Eye (tissue), 1 donor: ENCODE data around the gene TNPO2.
A peak's percentile ranks its signal among the peaks of the same experiment; 100 is the strongest.

Experiments
- DNase-seq: peaks from one replicate; pipeline ENCODE4 v3.0.0-alpha.2; 2015

TNPO2 gene

GRCh38 chr19:12723641-12724426 is at the start of gene TNPO2:
Gene TNPO2 (minus strand): TSS chr19:12723932. CDS start chr19:12720977, 2,955 bp downstream.
- DNase-seq: peak; percentile 89

DNA sequence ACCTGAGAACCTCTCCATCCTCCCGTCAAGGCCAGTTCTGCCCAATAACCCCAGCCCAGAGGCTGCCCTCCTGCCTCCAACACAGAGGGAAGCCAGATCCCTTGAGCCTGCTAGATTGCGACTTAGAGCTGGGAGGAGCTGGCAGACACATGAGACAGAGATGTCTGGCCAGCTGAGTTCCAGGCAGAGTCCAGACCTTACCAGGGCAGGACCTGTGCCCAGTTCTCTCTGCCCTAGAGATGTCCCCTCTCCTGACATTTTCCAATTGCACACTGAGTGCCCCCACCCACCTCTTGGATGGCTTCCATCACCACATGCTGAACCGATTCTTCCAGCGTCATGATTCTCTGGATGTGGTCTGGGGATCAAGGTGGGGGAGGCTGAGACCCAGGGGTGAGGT is 48.6 kb upstream of the TNPO2 start:
- no peak for DNase-seq

- no peak for DNase-seq
Observed at GRCh38 chr19:12770922-12771321, 47.2 kb upstream of the TNPO2 start.

DNA sequence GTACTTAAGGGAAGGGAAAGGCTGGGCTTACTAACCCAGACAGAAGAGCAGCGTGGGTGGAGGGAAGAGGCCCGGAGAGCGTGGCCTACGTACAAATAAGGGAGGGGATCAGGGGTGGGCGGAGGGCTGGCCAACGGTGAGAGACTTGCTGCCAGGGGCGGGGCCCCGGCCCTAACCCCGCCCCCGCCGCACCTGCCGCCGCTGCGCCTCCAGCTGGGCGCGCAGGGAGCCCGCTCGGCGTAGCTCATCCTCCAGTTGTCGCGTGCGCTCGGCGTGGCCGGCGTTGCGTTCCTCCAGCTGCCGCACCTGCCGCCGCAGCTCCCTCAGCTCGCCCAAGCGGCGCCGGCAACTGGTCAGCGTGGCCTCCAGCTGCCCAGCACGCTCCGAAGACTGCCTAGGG is 46.0 kb upstream of the TNPO2 start:
- peak; percentile 82 for DNase-seq

DNA sequence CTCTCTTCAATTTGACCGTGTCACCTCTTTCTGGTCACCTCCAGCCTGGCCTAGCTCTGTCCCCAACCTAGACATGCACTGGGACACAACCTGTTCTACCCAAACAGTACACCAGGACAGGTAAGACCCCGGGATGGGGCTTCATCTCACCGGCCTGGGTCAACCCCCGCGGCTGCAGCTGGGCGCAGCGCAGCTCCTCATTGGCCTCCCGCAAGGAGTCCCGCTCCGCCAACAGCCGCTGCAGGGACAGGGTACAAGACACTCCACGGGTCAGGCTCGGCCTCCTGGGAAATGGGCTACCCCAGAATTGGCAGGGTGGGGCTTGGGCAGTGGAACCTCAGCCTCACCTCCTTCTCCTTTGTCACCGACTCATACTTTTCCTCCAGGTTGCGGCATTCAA is 43.9 kb upstream of the TNPO2 start:
- DNase-seq: no peak

DNA sequence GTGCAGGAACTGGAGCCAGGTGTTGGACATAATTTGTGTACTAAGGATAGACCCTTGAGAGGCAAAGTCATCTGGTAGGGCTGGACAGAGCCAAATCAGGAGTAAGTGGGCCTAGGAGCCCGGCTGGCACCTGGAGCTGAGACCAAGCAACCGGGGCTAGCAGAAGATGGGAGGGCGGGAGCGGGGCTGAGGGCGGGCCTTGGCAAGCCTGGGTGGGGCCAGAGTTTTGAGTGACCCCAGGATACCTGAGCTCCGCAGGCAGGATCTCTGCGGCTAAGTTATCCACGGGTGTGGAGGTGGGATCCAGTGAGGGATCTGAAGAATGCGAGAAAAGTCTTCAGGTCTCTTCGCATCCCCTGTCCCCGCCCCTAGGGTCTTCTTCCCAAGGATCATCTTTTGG is 43.4 kb upstream of the TNPO2 start:
- no peak for DNase-seq

- DNase-seq: peak; percentile 84
Observed at GRCh38 chr19:12766051-12766521, 42.4 kb upstream of the TNPO2 start.

GRCh38 chr19:12764698-12765097 is 41.0 kb upstream of the TNPO2 start:
- DNase-seq: no peak

GRCh38 chr19:12763100-12763499 is 39.4 kb upstream of the TNPO2 start:
- DNase-seq: no peak

GRCh38 chr19:12759686-12760085 is 36.0 kb upstream of the TNPO2 start:
- DNase-seq: no peak

- peak; percentile 91 for DNase-seq
Observed at GRCh38 chr19:12757544-12758274, 34.0 kb upstream of the TNPO2 start.

DNA sequence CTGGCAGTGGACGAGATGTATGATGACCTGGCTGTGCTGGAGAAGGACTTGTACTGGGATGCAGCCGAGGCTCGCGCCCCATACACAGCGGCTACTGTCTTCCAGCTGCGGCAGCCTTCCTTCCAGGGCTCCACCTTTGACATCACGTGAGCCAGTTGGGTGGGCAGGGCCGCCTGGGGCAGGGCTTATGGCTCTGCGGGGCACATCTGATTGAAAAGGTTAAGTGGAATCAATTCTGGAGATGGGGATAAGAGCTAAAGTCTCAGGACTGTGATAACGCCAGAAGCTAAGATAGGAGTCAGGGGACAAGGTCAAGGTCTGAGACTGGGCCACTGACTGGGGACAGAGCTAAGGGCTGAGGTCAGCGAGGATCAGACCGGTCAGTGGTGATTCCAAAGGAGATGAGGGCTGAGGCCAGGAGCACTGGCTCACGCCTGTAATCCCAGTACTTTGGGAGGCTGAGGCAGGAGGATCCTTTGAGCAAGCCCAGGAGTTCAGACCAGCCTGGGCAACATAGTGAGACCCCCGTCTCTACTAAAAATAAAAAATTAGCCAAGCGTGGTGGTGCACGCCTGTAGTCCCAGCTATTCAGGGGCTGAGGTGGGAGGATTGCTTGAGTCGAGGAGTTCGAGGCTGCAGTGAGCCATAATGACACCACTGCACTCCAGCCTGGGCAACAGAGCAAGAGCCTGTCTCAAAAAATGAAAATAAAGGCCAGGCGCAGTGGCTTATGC is 32.6 kb upstream of the TNPO2 start:
- no peak for DNase-seq

DNA sequence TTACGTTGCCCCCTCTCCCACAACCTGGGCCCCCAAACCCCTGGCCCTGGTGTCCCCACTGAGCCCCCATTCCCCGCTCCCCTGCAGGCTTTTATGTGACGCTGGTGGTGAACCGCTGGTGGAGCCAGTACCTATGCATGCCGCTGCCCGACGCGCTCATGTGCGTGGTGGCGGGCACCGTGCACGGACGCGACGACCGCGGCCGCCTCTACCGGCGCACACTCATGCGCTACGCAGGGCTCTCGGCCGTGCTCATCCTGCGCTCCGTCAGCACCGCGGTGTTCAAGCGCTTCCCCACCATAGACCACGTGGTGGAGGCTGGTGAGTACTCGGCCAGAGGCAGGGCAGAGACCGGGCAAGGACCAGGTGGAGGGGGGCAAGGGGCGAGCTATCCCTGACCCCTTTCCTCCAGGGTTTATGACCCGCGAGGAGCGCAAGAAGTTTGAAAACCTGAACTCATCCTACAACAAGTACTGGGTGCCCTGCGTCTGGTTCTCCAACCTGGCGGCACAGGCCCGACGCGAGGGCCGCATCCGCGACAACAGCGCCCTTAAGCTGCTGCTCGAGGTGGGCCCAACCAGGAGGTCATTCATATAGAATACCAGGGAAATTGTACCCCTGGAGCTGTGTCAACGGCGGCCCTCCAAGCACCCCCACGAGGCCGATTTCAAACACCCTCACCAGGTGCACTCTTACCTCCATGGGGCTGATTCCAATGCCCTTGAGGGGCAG is 30.9 kb upstream of the TNPO2 start:
- DNase-seq: no peak

DNA sequence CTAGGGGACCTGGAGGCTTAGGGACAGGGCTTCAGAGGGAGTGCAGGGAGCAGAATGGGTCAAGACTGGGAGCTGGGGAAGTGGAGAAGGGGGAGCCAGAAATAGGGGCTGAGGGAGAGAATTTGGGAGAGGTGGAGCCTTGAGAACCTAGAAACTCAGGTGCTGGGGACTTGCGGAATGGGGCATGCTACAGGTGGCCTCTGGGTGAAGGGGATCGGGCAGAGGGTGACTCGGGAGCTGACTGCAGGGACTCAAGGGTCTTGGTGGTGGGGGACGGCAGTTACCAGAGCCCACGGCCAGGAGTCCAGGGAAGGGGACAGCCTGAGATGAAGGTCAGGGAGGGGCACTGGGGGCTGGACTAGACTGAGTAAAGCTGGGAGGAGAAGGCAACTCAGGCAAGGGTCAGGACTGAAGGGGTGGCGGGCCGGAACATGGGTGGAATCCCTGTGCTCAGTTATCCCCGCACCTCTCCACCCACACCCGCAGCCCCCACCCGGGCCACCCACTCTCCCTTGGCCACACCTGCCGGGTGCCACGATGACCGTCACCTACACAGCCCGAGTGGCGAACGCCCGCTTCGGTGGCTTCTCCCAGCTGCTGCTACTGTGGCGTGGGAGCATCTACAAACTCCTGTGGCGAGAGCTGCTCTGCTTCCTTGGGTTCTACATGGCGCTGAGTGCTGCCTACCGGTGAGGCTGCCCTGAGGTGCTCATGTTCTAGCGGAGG is 28.5 kb upstream of the TNPO2 start:
- DNase-seq: no peak

DNA sequence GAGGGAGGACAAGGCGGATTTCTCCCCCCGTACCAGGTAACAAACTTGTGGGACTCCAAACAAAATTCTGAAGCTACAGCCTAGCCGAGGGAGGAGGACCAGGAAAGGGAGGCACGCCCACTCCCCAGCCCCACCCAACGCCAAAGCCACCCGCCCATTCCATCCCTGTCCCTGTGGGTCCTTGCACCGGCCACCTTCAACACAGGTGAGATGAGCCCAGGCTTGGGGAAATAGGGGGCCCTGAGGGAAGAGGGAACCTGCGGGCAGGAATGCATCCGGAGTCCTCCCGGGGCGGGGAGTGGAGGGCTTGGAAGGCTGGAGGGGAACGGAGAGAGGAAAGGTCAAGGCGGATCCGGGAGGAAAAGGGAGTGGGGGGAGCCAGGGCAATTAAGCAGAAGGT is 27.9 kb upstream of the TNPO2 start, which contains the start of gene BEST2:
Gene BEST2, plus strand, starts transcription at position 157 of the 400 bp plus-strand sequence. CDS start 802 bp downstream, outside the sequence.
- no peak for DNase-seq

DNA sequence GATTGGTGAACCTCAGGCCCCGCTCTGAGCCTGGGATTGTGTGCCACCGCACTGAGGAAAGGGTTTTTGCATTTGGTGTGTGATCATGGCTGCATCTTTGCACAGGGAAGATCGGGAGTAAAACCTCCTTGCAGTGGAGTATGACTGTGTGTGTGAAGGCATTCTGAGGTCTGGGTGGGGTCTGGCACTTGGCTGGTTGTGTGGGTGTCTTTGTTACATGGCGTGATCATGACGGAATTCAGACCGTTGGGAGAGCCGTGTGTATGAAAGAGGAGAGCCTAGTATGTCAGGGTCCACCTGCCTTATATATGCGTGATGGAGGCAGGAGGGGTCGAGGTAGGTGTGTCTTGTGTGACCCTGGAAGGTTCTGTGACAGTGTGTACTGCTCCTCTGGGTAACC is 27.1 kb upstream of the TNPO2 start:
- DNase-seq: no peak

DNA sequence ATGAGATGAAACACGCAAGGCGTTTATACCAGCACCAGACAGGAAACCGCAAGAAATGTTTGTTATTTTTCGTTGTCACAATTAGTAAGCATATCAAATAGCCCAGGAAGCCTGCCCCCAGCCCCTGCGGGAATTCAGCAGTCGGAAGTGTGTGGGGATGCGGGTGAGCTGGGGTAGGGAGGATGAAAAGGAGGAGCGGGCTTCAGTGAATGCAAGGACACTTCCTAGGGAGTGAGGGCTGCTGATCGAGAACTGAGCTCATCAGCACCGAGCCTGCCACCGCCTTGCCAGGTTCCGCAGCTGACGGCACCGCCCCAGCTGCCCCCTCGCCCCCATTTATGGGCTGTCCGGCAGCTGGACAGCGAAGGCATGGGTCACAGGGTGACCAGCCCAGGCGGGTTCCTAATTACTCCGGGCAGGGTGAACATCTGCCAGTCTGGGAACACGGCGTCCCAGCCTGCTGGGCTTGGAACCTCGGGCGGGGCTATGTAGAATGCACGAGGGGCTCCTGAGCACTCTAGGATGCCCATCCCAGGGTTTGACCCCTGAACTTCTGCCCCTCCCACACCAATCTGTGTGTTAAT is 26.3 kb upstream of the TNPO2 start:
- DNase-seq: peak; percentile 30

DNA sequence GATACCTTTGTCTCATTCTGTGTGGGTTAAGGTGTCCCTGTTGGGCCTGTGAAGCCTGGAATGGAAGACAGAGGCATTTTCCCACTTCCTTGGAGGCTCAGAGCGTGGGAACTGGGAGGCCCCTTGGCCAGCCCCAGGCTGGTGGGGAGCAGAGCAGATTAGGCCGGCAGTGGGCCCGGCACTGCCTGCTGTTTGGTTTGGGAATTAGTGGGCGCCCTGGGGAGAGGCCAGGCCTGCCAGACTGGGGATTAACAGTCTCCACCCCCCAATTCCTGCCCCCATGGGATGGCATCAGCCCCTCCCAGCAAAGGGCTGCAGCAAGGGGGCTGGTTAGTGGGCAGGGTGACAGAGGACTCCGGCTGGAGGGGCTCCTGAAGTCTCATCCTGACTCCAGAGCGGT is 24.8 kb upstream of the TNPO2 start:
- DNase-seq: peak; percentile 28

DNA sequence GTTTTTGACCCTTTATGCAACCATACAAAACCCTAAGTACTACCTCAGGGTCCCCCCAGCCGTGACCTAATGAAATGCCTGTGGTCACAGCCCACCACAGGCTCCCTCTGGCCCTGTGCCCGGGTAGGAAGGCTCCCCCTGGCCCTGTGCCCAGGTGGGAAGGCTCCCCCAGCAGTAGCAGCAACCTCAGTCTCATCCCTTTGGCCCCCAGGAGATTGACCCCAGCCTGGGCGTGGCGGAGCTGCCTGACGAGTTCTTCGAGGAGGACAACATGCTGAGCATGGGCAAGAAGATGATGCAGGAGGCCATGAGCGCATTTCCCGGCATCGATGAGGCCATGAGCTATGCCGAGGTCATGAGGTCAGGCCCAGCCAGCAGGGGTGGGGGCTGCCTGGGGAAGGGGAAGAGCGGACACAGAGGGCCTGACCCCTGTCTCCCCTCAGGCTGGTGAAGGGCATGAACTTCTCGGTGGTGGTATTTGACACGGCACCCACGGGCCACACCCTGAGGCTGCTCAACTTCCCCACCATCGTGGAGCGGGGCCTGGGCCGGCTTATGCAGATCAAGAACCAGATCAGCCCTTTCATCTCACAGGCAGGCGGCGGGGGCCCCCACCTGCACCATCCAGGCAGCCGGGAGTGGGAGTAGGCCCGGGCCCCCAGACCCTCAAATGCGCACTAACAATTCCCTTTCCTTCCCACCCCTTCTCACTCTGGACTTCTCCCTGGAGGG is 21.6 kb upstream of the TNPO2 start:
- DNase-seq: no peak

- DNase-seq: no peak
Observed at GRCh38 chr19:12737835-12738351, 14.2 kb upstream of the TNPO2 start.
